ENCODE measurements around the gene CERCAM.

CERCAM gene

GRCh38 chr9:128389395-128390149, 31.1 kb upstream of the CERCAM start:
- no peak for DNase-seq (ENCODE audit: low spot score)
- in situ Hi-C loops (cut with MboI; ENCODE audit: low sequenced_read_pairs, unreplicated experiment): no loop called here
- TF ChIP-seq CTCF (IDR thresholded peaks at IDR 0.05; ENCODE audit: borderline replicate concordance, control extremely low read depth, extremely low read depth, insufficient read depth, missing control alignments): no peak

- DNase-seq (ENCODE audit: low spot score): no peak
- TF ChIP-seq CTCF (IDR thresholded peaks at IDR 0.05; ENCODE audit: borderline replicate concordance, control extremely low read depth, extremely low read depth, insufficient read depth, missing control alignments): no peak
- in situ Hi-C loops (cut with MboI; ENCODE audit: low sequenced_read_pairs, unreplicated experiment): no loop called here
Observed at GRCh38 chr9:128390150-128390812, 30.4 kb upstream of the CERCAM start.

GRCh38 chr9:128390813-128391711, 29.6 kb upstream of the CERCAM start:
- TF ChIP-seq CTCF (IDR thresholded peaks at IDR 0.05; ENCODE audit: borderline replicate concordance, control extremely low read depth, extremely low read depth, insufficient read depth, missing control alignments): no peak
- DNase-seq (ENCODE audit: low spot score): no peak
- in situ Hi-C loops (cut with MboI; ENCODE audit: low sequenced_read_pairs, unreplicated experiment): no loop called here

GRCh38 chr9:128391956-128392301, 28.7 kb upstream of the CERCAM start:
- TF ChIP-seq CTCF (IDR thresholded peaks at IDR 0.05; ENCODE audit: borderline replicate concordance, control extremely low read depth, extremely low read depth, insufficient read depth, missing control alignments): no peak
- no peak for DNase-seq (ENCODE audit: low spot score)
- in situ Hi-C loops (cut with MboI; ENCODE audit: low sequenced_read_pairs, unreplicated experiment): no loop called here

- no peak for DNase-seq (ENCODE audit: low spot score)
- TF ChIP-seq CTCF (IDR thresholded peaks at IDR 0.05; ENCODE audit: borderline replicate concordance, control extremely low read depth, extremely low read depth, insufficient read depth, missing control alignments): no peak
- in situ Hi-C loops (cut with MboI; ENCODE audit: low sequenced_read_pairs, unreplicated experiment): no loop called here
Observed at GRCh38 chr9:128392302-128393144, 28.1 kb upstream of the CERCAM start.
